HepG2 (cell line): ENCODE measurements around the gene TEAD4. TPM values are rescaled to one million over a fixed set of nuclear protein-coding genes. Genes with fewer than 3 reads are reported as not detected.

Experiments used
- FOXK1 ChIP-seq: sonication (generic); formaldehyde crosslinking; IDR thresholded peaks from 2 replicates; pipeline ENCODE4 v1.4.0; 2020; ENCODE audit warnings: low read depth, missing genetic modification reagents, borderline replicate concordance
- HDAC2 ChIP-seq: sonication (generic); formaldehyde crosslinking; IDR thresholded peaks from 2 replicates; pipeline ENCODE4 v1.4.0; 2020; ENCODE audit warnings: missing genetic modification reagents
- HMGA1 ChIP-seq: sonication (generic); formaldehyde crosslinking; conservative IDR thresholded peaks from 2 replicates; pipeline ENCODE4 v1.4.0; 2020; ENCODE audit warnings: missing genetic modification reagents
- MAFK ChIP-seq, 2 experiments: IDR thresholded peaks in 1 of 2; conservative IDR thresholded peaks in 1 of 2; 2 replicates each; pipeline ENCODE4 v1.6.1; 2011; ENCODE audit warnings: improper control_type of control experiment in 2 of 2, low read length in 2 of 2
- NCOA5 ChIP-seq: sonication (generic); formaldehyde crosslinking; IDR thresholded peaks from 2 replicates; pipeline ENCODE4 v1.4.0; 2020; ENCODE audit warnings: missing genetic modification reagents
- STAG1 ChIP-seq: sonication (generic); formaldehyde crosslinking; IDR thresholded peaks from 2 replicates; pipeline ENCODE4 v1.4.0; 2020; ENCODE audit warnings: missing genetic modification reagents
- ZNF678 ChIP-seq: sonication (generic); formaldehyde crosslinking; IDR thresholded peaks from 2 replicates; pipeline ENCODE4 v1.4.0; 2020; ENCODE audit warnings: mild to moderate bottlenecking, missing genetic modification reagents
- polyA plus RNA-seq, 8 experiments: library from polyadenylated mRNA; depleted of rRNA in 3 of 8; stranded (reverse) in 7 of 8; unstranded in 1 of 8; fragments of >200 nt; fragmentation: Illumina TruSeq in 4 of 8; extraction: Trizol in 4 of 8; gene quantifications; 2 replicates each; pipeline versions ENCODE4 v1.2.1 to v1.2.3, GENCODE V29; 2011 to 2016; ENCODE audit warnings: low read depth in 4 of 8, missing spikeins in 1 of 8, mixed read lengths in 1 of 8; ENCODE audit not compliant: insufficient read depth in 1 of 8
- total RNA-seq, 5 experiments: library from RNA; depleted of rRNA; stranded (reverse); fragments of >200 nt; fragmentation: Illumina TruSeq; extraction: Trizol; gene quantifications; 2 replicates each; pipeline ENCODE4 v1.2.3, GENCODE V29; 2016; ENCODE audit warnings: low read depth in 1 of 5
- TF ChIP-seq, protein P1 (sequence below): sonication (generic); formaldehyde crosslinking; IDR thresholded peaks from 2 replicates; pipeline ENCODE4 v1.5.0; 2020; ENCODE audit warnings: mild to moderate bottlenecking, missing genetic modification reagents, borderline replicate concordance

TEAD4 gene
- total and polyA plus RNA-seq, 2 of the 13 experiments (the other 11 are each of a cell fraction or from before 2014, with no cell fraction given) = 45.0 to 69.4 TPM

- TF ChIP-seq, protein P1, sequence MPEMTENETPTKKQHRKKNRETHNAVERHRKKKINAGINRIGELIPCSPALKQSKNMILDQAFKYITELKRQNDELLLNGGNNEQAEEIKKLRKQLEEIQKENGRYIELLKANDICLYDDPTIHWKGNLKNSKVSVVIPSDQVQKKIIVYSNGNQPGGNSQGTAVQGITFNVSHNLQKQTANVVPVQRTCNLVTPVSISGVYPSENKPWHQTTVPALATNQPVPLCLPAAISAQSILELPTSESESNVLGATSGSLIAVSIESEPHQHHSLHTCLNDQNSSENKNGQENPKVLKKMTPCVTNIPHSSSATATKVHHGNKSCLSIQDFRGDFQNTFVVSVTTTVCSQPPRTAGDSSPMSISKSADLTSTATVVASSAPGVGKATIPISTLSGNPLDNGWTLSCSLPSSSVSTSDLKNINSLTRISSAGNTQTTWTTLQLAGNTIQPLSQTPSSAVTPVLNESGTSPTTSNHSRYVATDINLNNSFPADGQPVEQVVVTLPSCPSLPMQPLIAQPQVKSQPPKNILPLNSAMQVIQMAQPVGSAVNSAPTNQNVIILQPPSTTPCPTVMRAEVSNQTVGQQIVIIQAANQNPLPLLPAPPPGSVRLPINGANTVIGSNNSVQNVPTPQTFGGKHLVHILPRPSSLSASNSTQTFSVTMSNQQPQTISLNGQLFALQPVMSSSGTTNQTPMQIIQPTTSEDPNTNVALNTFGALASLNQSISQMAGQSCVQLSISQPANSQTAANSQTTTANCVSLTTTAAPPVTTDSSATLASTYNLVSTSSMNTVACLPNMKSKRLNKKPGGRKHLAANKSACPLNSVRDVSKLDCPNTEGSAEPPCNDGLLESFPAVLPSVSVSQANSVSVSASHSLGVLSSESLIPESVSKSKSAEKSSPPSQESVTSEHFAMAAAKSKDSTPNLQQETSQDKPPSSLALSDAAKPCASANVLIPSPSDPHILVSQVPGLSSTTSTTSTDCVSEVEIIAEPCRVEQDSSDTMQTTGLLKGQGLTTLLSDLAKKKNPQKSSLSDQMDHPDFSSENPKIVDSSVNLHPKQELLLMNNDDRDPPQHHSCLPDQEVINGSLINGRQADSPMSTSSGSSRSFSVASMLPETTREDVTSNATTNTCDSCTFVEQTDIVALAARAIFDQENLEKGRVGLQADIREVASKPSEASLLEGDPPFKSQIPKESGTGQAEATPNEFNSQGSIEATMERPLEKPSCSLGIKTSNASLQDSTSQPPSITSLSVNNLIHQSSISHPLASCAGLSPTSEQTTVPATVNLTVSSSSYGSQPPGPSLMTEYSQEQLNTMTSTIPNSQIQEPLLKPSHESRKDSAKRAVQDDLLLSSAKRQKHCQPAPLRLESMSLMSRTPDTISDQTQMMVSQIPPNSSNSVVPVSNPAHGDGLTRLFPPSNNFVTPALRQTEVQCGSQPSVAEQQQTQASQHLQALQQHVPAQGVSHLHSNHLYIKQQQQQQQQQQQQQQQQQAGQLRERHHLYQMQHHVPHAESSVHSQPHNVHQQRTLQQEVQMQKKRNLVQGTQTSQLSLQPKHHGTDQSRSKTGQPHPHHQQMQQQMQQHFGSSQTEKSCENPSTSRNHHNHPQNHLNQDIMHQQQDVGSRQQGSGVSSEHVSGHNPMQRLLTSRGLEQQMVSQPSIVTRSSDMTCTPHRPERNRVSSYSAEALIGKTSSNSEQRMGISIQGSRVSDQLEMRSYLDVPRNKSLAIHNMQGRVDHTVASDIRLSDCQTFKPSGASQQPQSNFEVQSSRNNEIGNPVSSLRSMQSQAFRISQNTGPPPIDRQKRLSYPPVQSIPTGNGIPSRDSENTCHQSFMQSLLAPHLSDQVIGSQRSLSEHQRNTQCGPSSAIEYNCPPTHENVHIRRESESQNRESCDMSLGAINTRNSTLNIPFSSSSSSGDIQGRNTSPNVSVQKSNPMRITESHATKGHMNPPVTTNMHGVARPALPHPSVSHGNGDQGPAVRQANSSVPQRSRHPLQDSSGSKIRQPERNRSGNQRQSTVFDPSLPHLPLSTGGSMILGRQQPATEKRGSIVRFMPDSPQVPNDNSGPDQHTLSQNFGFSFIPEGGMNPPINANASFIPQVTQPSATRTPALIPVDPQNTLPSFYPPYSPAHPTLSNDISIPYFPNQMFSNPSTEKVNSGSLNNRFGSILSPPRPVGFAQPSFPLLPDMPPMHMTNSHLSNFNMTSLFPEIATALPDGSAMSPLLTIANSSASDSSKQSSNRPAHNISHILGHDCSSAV (CRISPR knock-in tag) = no peak
- TF ChIP-seq NCOA5 (CRISPR knock-in tag) (no peak), ZNF678 (no peak), HMGA1 (CRISPR knock-in tag) (no peak), MAFK (conservative IDR thresholded peaks at IDR 0.05 in 1 of 2, IDR thresholded peaks at IDR 0.05 in 1 of 2; ENCODE audit: low read length in 2 of 2) (no peak), STAG1 (CRISPR knock-in tag) (no peak), FOXK1 (no peak), HDAC2 (CRISPR knock-in tag) (no peak)
Measured at GRCh38 chr12:3028108-3028507, 68.9 kb downstream of the TEAD4 start (continued).
